Ishikawa (cell line): ENCODE measurements around the gene CACNB2.

Experiments used
- CEBPB ChIP-seq: IDR thresholded peaks from 2 replicates; pipeline ENCODE4 v1.6.1; 2012
- CREB1 ChIP-seq: IDR thresholded peaks from 2 replicates; pipeline ENCODE4 v1.6.1; 2012; ENCODE audit warnings: low read depth
- EP300 ChIP-seq: IDR thresholded peaks from 2 replicates; pipeline ENCODE4 v1.6.1; 2012; ENCODE audit warnings: borderline replicate concordance
- FOXM1 ChIP-seq: IDR thresholded peaks from 2 replicates; pipeline ENCODE4 v1.6.1; 2012; ENCODE audit warnings: low read depth, borderline replicate concordance
- MAX ChIP-seq: IDR thresholded peaks from 2 replicates; pipeline ENCODE4 v1.6.1; 2012
- NFIC ChIP-seq: IDR thresholded peaks from 2 replicates; pipeline ENCODE4 v1.6.1; 2012
- RAD21 ChIP-seq: IDR thresholded peaks from 2 replicates; pipeline ENCODE4 v1.6.1; 2012; ENCODE audit warnings: low read depth
- REST ChIP-seq: IDR thresholded peaks from 2 replicates; pipeline ENCODE4 v1.6.1; 2012; ENCODE audit warnings: low read depth, mild to moderate bottlenecking
- TAF1 ChIP-seq: IDR thresholded peaks from 2 replicates; pipeline ENCODE4 v1.6.1; 2012; ENCODE audit warnings: low read depth, mild to moderate bottlenecking
- TCF12 ChIP-seq: IDR thresholded peaks from 2 replicates; pipeline ENCODE4 v1.6.1; 2012; ENCODE audit warnings: low read depth
- TEAD4 ChIP-seq: IDR thresholded peaks from 2 replicates; pipeline ENCODE4 v1.6.1; 2012
- USF1 ChIP-seq: IDR thresholded peaks from 2 replicates; pipeline ENCODE4 v1.6.1; 2012
- YY1 ChIP-seq: IDR thresholded peaks from 2 replicates; pipeline ENCODE4 v1.6.1; 2012; ENCODE audit warnings: low read depth
- ZBTB7A ChIP-seq: IDR thresholded peaks from 2 replicates; pipeline ENCODE4 v1.6.1; 2012; ENCODE audit warnings: low read depth

- no peak for TF ChIP-seq EP300
- no peak for TF ChIP-seq USF1
- no peak for TF ChIP-seq TEAD4
- TF ChIP-seq NFIC, result no peak
- no peak for TF ChIP-seq ZBTB7A
- no peak for TF ChIP-seq MAX
- no peak for TF ChIP-seq YY1
- TF ChIP-seq REST, result no peak
- TF ChIP-seq CEBPB, result no peak
- no peak for TF ChIP-seq TAF1
- TF ChIP-seq CREB1, result no peak
- no peak for TF ChIP-seq TCF12
- no peak for TF ChIP-seq FOXM1
- no peak for TF ChIP-seq RAD21
Measured at GRCh38 chr10:18308600-18308999, 168.4 kb downstream of the CACNB2 start.
